ENCODE measurements around the gene COX6B1.
"Not testable (repeated sequence)": the region's sequence is repeated elsewhere in the genome, so short reads cannot be mapped to it uniquely, and the experiment has no call there.

COX6B1 gene

GRCh38 chr19:35648017-35648961 is at the start of gene COX6B1:
COX6B1 (plus strand) TSS chr19:35648323; CDS start chr19:35651244, 2,921 bp downstream.
- DNase-seq: peak; percentile 98

GRCh38 chr19:35601971-35602370 is 46.2 kb upstream of the COX6B1 start:
- DNase-seq: no peak

- not testable (repeated sequence) for DNase-seq
These were observed 43.7 kb upstream of the COX6B1 start for GRCh38 chr19:35604436-35604835.

GRCh38 chr19:35607170-35607569 is 41.0 kb upstream of the COX6B1 start:
- not testable (repeated sequence) for DNase-seq

GRCh38 chr19:35607661-35608060 is 40.5 kb upstream of the COX6B1 start:
- DNase-seq: no peak

GRCh38 chr19:35608251-35608650 is 39.9 kb upstream of the COX6B1 start:
- no peak for DNase-seq

- no peak for DNase-seq
These were observed 38.2 kb upstream of the COX6B1 start for GRCh38 chr19:35609851-35610353.

- no peak for DNase-seq
These were observed 35.9 kb upstream of the COX6B1 start for GRCh38 chr19:35612224-35612558.

GRCh38 chr19:35612559-35613321 is 35.4 kb upstream of the COX6B1 start, which contains the start of gene HAUS5:
HAUS5 (plus strand) TSS chr19:35612735; CDS start chr19:35612795, 60 bp downstream.
- peak; percentile 77 for DNase-seq

- no peak for DNase-seq
These were observed 34.5 kb upstream of the COX6B1 start for GRCh38 chr19:35613574-35613973.

GRCh38 chr19:35615036-35615435 is 33.1 kb upstream of the COX6B1 start:
- DNase-seq: no peak

- DNase-seq: no peak
These were observed 29.3 kb upstream of the COX6B1 start for GRCh38 chr19:35618857-35619256.

GRCh38 chr19:35619290-35619923 is 28.7 kb upstream of the COX6B1 start:
- DNase-seq: no peak

- DNase-seq: no peak
These were observed 28.1 kb upstream of the COX6B1 start for GRCh38 chr19:35620001-35620400.

- no peak for DNase-seq
These were observed 26.4 kb upstream of the COX6B1 start for GRCh38 chr19:35621708-35622107.

GRCh38 chr19:35622750-35623149 is 25.4 kb upstream of the COX6B1 start:
- no peak for DNase-seq

GRCh38 chr19:35623327-35624010 is 24.7 kb upstream of the COX6B1 start:
- no peak for DNase-seq

GRCh38 chr19:35628264-35628564 is 19.9 kb upstream of the COX6B1 start:
- DNase-seq: no peak

GRCh38 chr19:35628565-35629331 is 19.4 kb upstream of the COX6B1 start, which contains the start of gene RBM42:
RBM42 (plus strand) TSS chr19:35629036; CDS start chr19:35629154, 118 bp downstream.
- DNase-seq: peak; percentile 94

GRCh38 chr19:35629332-35629633 is 18.8 kb upstream of the COX6B1 start:
- DNase-seq: no peak

GRCh38 chr19:35633727-35634440 is 14.2 kb upstream of the COX6B1 start:
- no peak for DNase-seq

Data from SHP77 treated with DMSO at 0.1 percent for 48 hours (cell line).